ENCODE data around the gene BRD2.

DNA sequence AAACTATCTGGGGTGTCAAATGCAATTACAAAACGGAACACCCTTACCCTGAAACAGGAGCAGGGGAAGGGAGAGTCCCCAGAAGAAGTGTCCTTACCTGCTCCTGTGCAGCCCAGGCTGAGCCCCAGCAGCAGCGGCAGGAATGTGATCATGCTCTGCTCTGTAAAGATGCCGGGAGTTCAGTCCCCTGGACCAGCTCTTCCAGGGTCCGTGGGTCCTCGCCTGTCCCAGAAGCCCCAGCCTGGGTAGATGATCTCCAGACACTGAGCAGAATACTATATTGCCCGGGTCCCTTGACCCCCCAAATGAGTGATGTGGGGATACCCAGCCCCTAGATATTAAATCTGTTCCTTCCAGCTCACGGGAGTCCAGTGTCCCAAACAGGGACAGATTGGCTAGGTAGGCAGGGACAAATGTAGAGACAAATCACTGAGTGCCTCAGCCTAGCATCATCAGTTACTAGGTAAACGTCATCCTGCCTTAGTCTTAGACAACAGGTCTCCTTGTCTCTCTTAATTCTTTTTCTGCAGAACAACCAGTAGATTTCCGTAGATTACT is 27.7 kb upstream of the BRD2 start, which contains the start of gene HLA-DMB:
- TF ChIP-seq, protein P1, sequence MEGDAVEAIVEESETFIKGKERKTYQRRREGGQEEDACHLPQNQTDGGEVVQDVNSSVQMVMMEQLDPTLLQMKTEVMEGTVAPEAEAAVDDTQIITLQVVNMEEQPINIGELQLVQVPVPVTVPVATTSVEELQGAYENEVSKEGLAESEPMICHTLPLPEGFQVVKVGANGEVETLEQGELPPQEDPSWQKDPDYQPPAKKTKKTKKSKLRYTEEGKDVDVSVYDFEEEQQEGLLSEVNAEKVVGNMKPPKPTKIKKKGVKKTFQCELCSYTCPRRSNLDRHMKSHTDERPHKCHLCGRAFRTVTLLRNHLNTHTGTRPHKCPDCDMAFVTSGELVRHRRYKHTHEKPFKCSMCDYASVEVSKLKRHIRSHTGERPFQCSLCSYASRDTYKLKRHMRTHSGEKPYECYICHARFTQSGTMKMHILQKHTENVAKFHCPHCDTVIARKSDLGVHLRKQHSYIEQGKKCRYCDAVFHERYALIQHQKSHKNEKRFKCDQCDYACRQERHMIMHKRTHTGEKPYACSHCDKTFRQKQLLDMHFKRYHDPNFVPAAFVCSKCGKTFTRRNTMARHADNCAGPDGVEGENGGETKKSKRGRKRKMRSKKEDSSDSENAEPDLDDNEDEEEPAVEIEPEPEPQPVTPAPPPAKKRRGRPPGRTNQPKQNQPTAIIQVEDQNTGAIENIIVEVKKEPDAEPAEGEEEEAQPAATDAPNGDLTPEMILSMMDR (IDR thresholded peaks at IDR 0.05), result no peak
- peak in 1 of 2 donors; percentile 58 for TF ChIP-seq EP300 (IDR thresholded peaks at IDR 0.05)
